ENCODE results near the gene CALHM2.

Gene CALHM2

GRCh38 chr10:103397191-103397825 is 54.9 kb downstream of the CALHM2 start:
- DNase-seq, result no peak

- no peak for DNase-seq
These were observed 55.4 kb downstream of the CALHM2 start for GRCh38 chr10:103396789-103397087.

Data from activated T-cell treated with anti-CD3 and anti-CD28 coated beads for 4 hours (primary cell).